HG03095 (cell line): ENCODE measurements around the gene MGAT4D.
"Not testable (repeated sequence)": the region's sequence is repeated elsewhere in the genome, so short reads cannot be mapped to it uniquely, and the experiment has no call there.

ENCODE experiments used
- ATAC-seq: cut with Tn5 transposase; IDR thresholded peaks from one replicate; pipeline ENCODE4 v1.9.1; 2021; ENCODE audit warnings: moderate library complexity; ENCODE audit not compliant: unreplicated experiment

MGAT4D gene

GRCh38 chr4:140497747-140498636 lies at the start of gene MGAT4D:
Gene MGAT4D, minus strand, starts transcription at chr4:140498293. Its CDS starts 71 bp downstream, at chr4:140498222.
- no peak for ATAC-seq

DNA sequence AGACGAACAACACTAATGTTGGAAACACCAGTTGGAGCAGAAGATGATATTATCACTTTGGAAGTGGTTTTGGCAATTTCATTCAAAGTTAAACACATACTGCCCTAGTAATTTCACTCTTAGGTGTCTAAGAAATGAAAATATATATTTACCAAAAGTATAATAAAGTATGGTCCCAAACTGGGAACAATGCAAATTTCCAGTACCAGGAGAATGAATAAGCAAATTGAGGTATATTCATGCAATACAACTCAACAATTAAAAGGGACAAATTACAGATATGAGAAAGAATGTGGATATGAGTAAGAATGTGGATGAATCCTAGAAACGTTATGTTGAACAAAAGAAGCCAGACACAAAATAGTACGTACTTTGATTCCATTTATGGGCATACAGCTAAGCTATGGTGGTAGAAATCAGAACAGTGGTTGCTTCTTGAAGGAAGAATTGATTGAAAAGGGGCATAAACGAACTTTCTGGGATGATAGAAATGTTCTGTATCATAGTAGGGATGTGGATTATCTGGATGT lies 35.9 kb upstream of the MGAT4D start:
- ATAC-seq, result no peak

DNA sequence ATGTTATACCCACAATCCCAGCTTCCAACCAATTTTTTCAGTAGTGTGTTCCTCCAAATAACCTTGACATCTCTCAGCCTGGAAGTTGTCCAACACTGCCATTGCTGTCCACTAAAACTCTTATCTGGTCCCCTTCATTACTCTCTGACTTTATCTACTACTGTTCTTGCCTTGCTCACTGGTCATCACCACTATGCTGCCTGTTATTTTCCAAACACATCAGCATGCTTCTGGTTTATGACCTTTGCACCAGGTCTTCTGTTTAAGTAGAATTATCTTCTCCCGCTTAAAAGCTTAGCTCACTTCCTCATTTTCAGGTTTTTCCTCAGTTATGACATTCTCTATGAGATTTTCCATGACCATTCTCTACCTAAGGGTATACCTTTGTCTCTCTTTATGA lies 31.3 kb upstream of the MGAT4D start:
- ATAC-seq, result no peak

GRCh38 chr4:140523857-140524742 lies 26.0 kb upstream of the MGAT4D start, which contains the start of gene ELMOD2:
Gene ELMOD2, plus strand, starts transcription at chr4:140524168. Its CDS starts 1,261 bp downstream, at chr4:140525429.
- peak; percentile 100 for ATAC-seq

- no peak for ATAC-seq
Observed at GRCh38 chr4:140523370-140523856, 25.3 kb upstream of the MGAT4D start.

DNA sequence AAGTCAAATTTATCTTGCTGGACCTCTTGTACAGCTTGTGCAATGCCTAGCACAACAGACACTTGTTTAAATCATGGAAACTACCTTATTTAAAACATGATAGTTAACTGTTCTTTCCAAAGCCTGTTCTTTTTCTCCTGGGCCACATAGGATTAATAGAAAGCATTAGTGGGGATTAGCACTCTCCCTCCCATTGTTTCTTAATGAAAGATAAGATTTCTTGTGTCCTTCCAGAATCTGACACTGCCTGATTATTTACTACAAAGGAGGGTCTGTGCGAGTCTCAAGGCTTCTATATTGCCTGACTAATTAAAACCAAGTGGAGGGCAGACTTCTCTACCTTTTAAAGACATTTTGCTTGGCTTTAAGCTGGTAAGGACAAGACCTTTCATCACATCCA lies 17.3 kb upstream of the MGAT4D start:
- no peak for ATAC-seq

- not testable (repeated sequence) for ATAC-seq
Observed at GRCh38 chr4:140513765-140514164, 15.7 kb upstream of the MGAT4D start.

GRCh38 chr4:140504261-140504660 lies 6.2 kb upstream of the MGAT4D start:
- ATAC-seq, result no peak

DNA sequence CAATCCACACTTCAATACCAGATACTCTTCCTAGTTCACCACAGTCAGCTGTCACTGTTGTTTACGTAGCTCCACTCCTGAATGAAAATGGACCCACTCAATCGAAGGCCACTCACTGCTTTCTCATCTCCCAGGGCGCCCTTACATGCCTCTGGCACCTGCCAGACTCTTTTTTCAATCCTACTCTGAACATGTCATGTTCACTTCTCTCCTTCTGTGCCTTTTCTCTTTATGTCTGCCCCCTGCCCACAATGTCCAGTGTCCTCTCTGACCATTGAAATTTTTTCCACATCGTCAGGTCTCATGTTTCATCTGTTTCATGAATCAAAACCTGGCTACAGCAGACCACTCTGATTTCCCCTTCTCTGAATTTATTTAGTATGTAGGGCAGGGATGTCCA lies 1.3 kb upstream of the MGAT4D start:
- ATAC-seq, result no peak

DNA sequence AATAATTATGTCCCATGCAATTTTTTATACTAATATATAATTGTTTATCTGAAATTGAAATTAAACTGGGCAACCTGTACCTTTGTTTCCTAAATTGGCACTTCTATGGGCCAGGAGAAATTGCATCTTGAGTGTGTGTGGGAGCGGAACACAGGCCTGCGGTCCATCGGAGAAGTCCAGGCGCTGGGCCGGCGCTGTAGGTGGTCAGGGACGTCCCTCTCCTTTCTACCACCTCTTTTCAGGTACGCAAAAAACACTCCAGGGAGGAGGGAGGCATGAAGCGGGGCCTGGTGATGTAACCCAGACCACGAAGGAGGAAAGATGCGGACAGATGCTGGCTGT lies 717 bp downstream of the MGAT4D start:
- no peak for ATAC-seq

GRCh38 chr4:140485939-140486338 lies 12.2 kb downstream of the MGAT4D start:
- ATAC-seq, result no peak

DNA sequence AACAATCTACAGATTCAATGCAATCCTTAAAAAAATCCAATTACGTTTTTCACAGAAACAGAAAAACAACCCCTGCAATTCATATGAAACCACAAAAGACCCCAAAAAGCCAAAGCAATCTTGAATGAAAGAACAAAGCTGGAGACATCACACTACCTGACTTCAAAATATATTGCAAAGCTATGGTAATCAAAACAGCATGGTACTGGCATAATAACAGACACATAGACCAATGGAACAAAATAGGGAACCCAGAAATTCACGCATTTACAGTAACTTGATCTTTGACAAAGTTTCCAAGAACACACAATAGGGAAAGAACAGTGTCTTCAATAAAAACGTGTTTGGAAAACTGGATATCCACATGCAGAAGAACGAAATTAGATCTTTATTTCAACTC lies 14.6 kb downstream of the MGAT4D start:
- no peak for ATAC-seq

DNA sequence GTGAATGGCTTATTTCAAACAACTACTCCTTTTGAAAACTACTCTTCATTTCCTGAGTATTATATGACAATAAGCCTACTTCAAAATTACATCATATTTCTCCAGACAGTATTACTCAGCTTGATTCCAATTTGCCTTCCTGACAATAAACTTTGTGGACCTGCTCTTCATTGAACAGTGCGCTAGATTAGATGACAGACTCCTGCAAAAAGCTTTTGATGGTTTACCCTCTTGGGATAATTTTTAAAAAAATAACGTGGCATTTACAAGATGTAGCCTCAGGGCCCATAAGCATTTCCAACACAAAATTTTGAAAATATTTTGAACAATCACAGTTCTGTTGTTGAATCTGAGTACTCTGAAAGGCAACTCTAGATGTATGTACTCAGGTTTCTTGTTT lies 25.9 kb downstream of the MGAT4D start:
- ATAC-seq, result no peak

- ATAC-seq, result no peak
Observed at GRCh38 chr4:140469791-140470733, 28.0 kb downstream of the MGAT4D start.

DNA sequence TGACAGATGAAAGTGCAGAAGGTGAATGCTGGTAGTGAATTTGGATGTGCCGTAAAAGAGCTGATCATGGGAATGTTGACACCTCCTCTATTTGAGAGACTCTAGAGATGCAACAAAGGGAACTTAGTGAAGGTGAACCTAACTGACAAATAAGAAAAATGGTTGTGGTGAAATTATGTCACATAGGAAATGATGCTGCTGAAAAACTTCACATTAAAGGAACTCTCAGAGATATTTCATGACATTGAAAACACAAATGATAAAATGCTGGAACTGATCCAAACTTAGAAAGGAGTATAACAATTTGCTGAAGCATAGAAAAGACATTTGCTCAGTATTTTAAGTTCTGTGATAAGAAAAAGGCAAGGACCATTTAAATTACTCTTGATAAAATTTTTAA lies 31.9 kb downstream of the MGAT4D start:
- no peak for ATAC-seq

GRCh38 chr4:140463614-140464013 lies 34.5 kb downstream of the MGAT4D start:
- no peak for ATAC-seq

DNA sequence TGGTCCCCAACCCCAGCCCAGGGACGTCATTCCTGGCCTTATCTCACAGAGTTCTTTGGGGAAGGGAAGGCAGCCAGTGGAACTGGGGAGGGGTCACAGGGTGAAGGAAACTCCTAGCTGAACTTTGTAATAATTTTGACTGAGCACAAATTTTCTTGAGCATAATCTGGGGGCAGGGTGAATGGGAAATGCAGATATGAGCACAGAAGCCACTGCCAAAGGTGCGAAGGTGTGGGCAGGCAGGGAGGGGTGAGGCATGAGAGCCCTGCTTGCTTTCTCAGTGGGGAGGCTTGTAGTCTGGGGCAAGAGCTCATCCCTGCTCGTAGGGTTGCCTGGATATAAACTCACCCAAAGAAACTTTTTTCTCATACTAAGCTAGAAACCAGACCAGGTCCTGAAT lies 34.9 kb downstream of the MGAT4D start:
- ATAC-seq, result no peak

DNA sequence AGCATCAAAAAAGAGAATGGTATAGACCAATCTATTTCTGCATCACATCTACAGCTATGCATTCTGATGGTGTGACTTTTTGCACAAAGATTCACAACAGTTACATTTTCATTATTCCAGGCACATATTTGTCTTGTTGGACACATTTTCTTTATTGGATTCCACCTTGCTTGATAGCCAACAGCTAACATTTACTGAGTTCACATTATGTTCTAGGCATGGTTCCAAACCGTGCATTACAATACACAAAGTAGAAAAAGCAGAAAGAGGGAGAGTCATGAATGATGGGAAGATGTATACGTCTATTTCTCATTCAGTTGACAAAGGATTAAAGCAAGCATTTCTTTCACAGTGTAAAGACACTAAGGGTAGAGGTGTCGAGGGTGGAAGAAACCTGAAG lies 47.7 kb downstream of the MGAT4D start:
- no peak for ATAC-seq

GRCh38 chr4:140448830-140449229 lies 49.3 kb downstream of the MGAT4D start:
- no peak for ATAC-seq

- no peak for ATAC-seq
Observed at GRCh38 chr4:140448162-140448561, 49.9 kb downstream of the MGAT4D start.
